ENCODE data around the gene MAJIN. TPM values are rescaled to one million over a fixed set of nuclear protein-coding genes. Genes with fewer than 3 reads are reported as not detected.

Gene MAJIN
- polyA plus RNA-seq, 12 donors = not detected

GRCh38 chr11:64893194-64894069, 78.5 kb downstream of the MAJIN start:
- DNase-seq = no peak

- DNase-seq = no peak
Observed at GRCh38 chr11:64892838-64893193, 79.1 kb downstream of the MAJIN start.

GRCh38 chr11:64892411-64892831, 79.5 kb downstream of the MAJIN start:
- no peak for DNase-seq

- DNase-seq = no peak
Observed at GRCh38 chr11:64891880-64892279, 80.0 kb downstream of the MAJIN start.

GRCh38 chr11:64891215-64891848, 80.6 kb downstream of the MAJIN start:
- DNase-seq = no peak

- no peak for DNase-seq
Observed at GRCh38 chr11:64890522-64890939, 81.4 kb downstream of the MAJIN start.

GRCh38 chr11:64888729-64889511, 83.0 kb downstream of the MAJIN start:
- no peak for DNase-seq

- DNase-seq = no peak
Observed at GRCh38 chr11:64888406-64888728, 83.5 kb downstream of the MAJIN start.

Other genes starting within 250 kb of the MAJIN start
- 10 to 100 TPM in 11 of 12 donors, not detected in 1; 14.4 to 40.7 (median 22.2) TPM for gene NRXN2, start 248.9 kb downstream of the MAJIN start, polyA plus RNA-seq (ENCODE audit: insufficient read length in 12 of 12)
- 10 to 100 TPM in 11 of 12 donors, not detected in 1; 19.3 to 55.3 (median 36.2) TPM for gene RASGRP2, start 228.0 kb downstream of the MAJIN start, polyA plus RNA-seq (ENCODE audit: insufficient read length in 12 of 12)
- 100 to 1,000 TPM in 7 of 12 donors, 10 to 100 TPM in 4, not detected in 1; 68.9 to 405 (median 157) TPM for gene PYGM, start 212.1 kb downstream of the MAJIN start, polyA plus RNA-seq (ENCODE audit: insufficient read length in 12 of 12)
- 100 to 1,000 TPM in 11 of 12 donors, not detected in 1; 174 to 428 (median 247) TPM for gene SF1, start 193.6 kb downstream of the MAJIN start, polyA plus RNA-seq (ENCODE audit: insufficient read length in 12 of 12)
- 10 to 100 TPM in 7 of 12 donors, 1 to 10 TPM in 4, not detected in 1; 6.5 to 23.7 (median 10.8) TPM for gene MAP4K2, start 168.9 kb downstream of the MAJIN start, polyA plus RNA-seq (ENCODE audit: insufficient read length in 12 of 12)
- gene MEN1, start 161.6 kb downstream of the MAJIN start, polyA plus RNA-seq (ENCODE audit: insufficient read length in 12 of 12) = 10 to 100 TPM in 11 of 12 donors, not detected in 1; 15.8 to 56.3 (median 20.1) TPM
- 1 to 10 TPM in 5 of 12 donors, under 1 TPM in 6, not detected in 1; 0.40 to 8.6 (median 0.84) TPM for gene CDC42BPG, start 127.5 kb downstream of the MAJIN start, polyA plus RNA-seq (ENCODE audit: insufficient read length in 12 of 12)
- 100 to 1,000 TPM in 5 of 12 donors, 10 to 100 TPM in 7; 64.6 to 363 (median 85.9) TPM for gene EHD1, start 93.5 kb downstream of the MAJIN start, polyA plus RNA-seq (ENCODE audit: insufficient read length in 12 of 12)
- 10 to 100 TPM in 6 of 12 donors, 1 to 10 TPM in 5, not detected in 1; 7.9 to 25.2 (median 10.0) TPM for gene ATG2A, start 54.9 kb downstream of the MAJIN start, polyA plus RNA-seq (ENCODE audit: insufficient read length in 12 of 12)
- gene PPP2R5B, start 47.4 kb downstream of the MAJIN start, polyA plus RNA-seq (ENCODE audit: insufficient read length in 12 of 12) = 10 to 100 TPM in 9 of 12 donors, 1 to 10 TPM in 2, not detected in 1; 9.6 to 14.2 (median 12.3) TPM
- under 1 TPM in 2 of 12 donors, not detected in 10; 0.30 to 0.39 TPM for gene GPHA2, start 36.2 kb downstream of the MAJIN start, polyA plus RNA-seq (ENCODE audit: insufficient read length in 12 of 12)
- gene BATF2, start 24.9 kb upstream of the MAJIN start, polyA plus RNA-seq (ENCODE audit: insufficient read length in 12 of 12) = 1 to 10 TPM in 3 of 12 donors, under 1 TPM in 7, not detected in 2; 0.40 to 1.3 (median 0.79) TPM
- 100 to 1,000 TPM in 1 of 12 donors, 10 to 100 TPM in 10, not detected in 1; 59.8 to 130 (median 72.3) TPM for gene ARL2, start 42.1 kb upstream of the MAJIN start, polyA plus RNA-seq (ENCODE audit: insufficient read length in 12 of 12)
- 10 to 100 TPM in 11 of 12 donors, not detected in 1; 16.1 to 28.5 (median 20.4) TPM for gene SNX15, start 55.3 kb upstream of the MAJIN start, polyA plus RNA-seq (ENCODE audit: insufficient read length in 12 of 12)
- gene SAC3D1, start 69.1 kb upstream of the MAJIN start, polyA plus RNA-seq (ENCODE audit: insufficient read length in 12 of 12) = 10 to 100 TPM in 6 of 12 donors, 1 to 10 TPM in 5, not detected in 1; 7.7 to 19.5 (median 10.4) TPM
- 10 to 100 TPM in 2 of 12 donors, 1 to 10 TPM in 9, not detected in 1; 5.1 to 26.1 (median 7.8) TPM for gene NAALADL1, start 86.4 kb upstream of the MAJIN start, polyA plus RNA-seq (ENCODE audit: insufficient read length in 12 of 12)
- 10 to 100 TPM in 6 of 12 donors, 1 to 10 TPM in 5, not detected in 1; 7.1 to 15.8 (median 11.0) TPM for gene CDCA5, start 111.9 kb upstream of the MAJIN start, polyA plus RNA-seq (ENCODE audit: insufficient read length in 12 of 12)
- 10 to 100 TPM in 11 of 12 donors, not detected in 1; 17.1 to 37.9 (median 21.0) TPM for gene ZFPL1, start 112.1 kb upstream of the MAJIN start, polyA plus RNA-seq (ENCODE audit: insufficient read length in 12 of 12)
- 100 to 1,000 TPM in 4 of 12 donors, 10 to 100 TPM in 7, not detected in 1; 83.5 to 141 (median 95.8) TPM for gene VPS51, start 124.1 kb upstream of the MAJIN start, polyA plus RNA-seq (ENCODE audit: insufficient read length in 12 of 12)
- gene TM7SF2, start 139.8 kb upstream of the MAJIN start, polyA plus RNA-seq (ENCODE audit: insufficient read length in 12 of 12) = 10 to 100 TPM in 7 of 12 donors, 1 to 10 TPM in 4, not detected in 1; 6.1 to 59.2 (median 11.3) TPM
- 1 to 10 TPM in 10 of 12 donors, not detected in 2; 2.6 to 6.6 (median 3.7) TPM for gene ZNHIT2, start 145.6 kb upstream of the MAJIN start, polyA plus RNA-seq (ENCODE audit: insufficient read length in 12 of 12)
- gene FAU, start 150.0 kb upstream of the MAJIN start, polyA plus RNA-seq (ENCODE audit: insufficient read length in 12 of 12) = 100 to 1,000 TPM in 11 of 12 donors, not detected in 1; 680 to 974 (median 806) TPM
- 10 to 100 TPM in 11 of 12 donors, not detected in 1; 22.3 to 45.7 (median 25.1) TPM for gene MRPL49, start 150.2 kb upstream of the MAJIN start, polyA plus RNA-seq (ENCODE audit: insufficient read length in 12 of 12)
- 10 to 100 TPM in 11 of 12 donors, not detected in 1; 36.7 to 53.3 (median 45.5) TPM for gene SYVN1, start 162.4 kb upstream of the MAJIN start, polyA plus RNA-seq (ENCODE audit: insufficient read length in 12 of 12)
- under 1 TPM in 1 of 12 donors, not detected in 11; 0.17 TPM for gene SPDYC, start 198.1 kb upstream of the MAJIN start, polyA plus RNA-seq (ENCODE audit: insufficient read length in 12 of 12)
- 100 to 1,000 TPM in 2 of 12 donors, 10 to 100 TPM in 9, not detected in 1; 64.7 to 140 (median 73.6) TPM for gene CAPN1, start 209.8 kb upstream of the MAJIN start, polyA plus RNA-seq (ENCODE audit: insufficient read length in 12 of 12)

Data from muscle of arm (tissue), 12 donors.